GM12878 (cell line): ENCODE measurements around the gene TTC33. TPM values are rescaled to one million over a fixed set of nuclear protein-coding genes. Genes with fewer than 3 reads are reported as not detected.

Experiments used
- ATAC-seq: fragments of 200-7000 bp; cut with Tn5 transposase; 3 replicates; pipeline ENCODE4 v1.9.1; 2020; ENCODE audit warnings: mild to moderate bottlenecking, moderate library complexity
- BruUV-seq: library from RNA; stranded (reverse); fragments of 400-500 nt; replicated peaks from 2 replicates; lab custom pipeline; 2021; lab: Mats Ljungman, UMichigan
- CTCF ChIA-PET: fragments of 300-600 bp; sonication (Branson Sonifier 250); formaldehyde crosslinking; extraction: SDS; loops from one replicate; lab custom pipeline; 2021; ENCODE audit warnings: inconsistent platforms; lab: Yijun Ruan, JAX
- POLR2A ChIA-PET: fragments of 350-600 bp; formaldehyde crosslinking; extraction: SDS; loops from one replicate; lab custom pipeline; 2021; ENCODE audit warnings: inconsistent platforms; lab: Charles Lee
- RAD21 ChIA-PET: fragments of 300-600 bp; sonication (Branson Sonifier 250); formaldehyde crosslinking; loops from one replicate; lab custom pipeline; 2023; ENCODE audit warnings: antibody characterized with exemption; ENCODE audit not compliant: unreplicated experiment; lab: Charles Lee
- SMC1A ChIA-PET: fragments of 300-600 bp; sonication (Branson Sonifier 250); formaldehyde crosslinking; loops from one replicate; lab custom pipeline; 2023; ENCODE audit not compliant: unreplicated experiment, uncharacterized antibody; lab: Charles Lee
- DNase-seq: peaks from one replicate; pipeline ENCODE4 v3.0.0-alpha.2; 2011; ENCODE audit warnings: low read depth, low spot score
- FAIRE-seq: peaks from 3 replicates; lab custom pipeline; 2011; peaks lifted over from hg19 to GRCh38; lab: Jason Lieb, UNC
- H2AFZ ChIP-seq: 2 replicates; pipeline ENCODE4 v1.6.0; 2011; ENCODE audit warnings: low read depth, low read length, control low read depth; ENCODE audit not compliant: control insufficient read depth
- H3K27ac ChIP-seq: 2 replicates; pipeline ENCODE4 v1.5.1; 2011; ENCODE audit warnings: control low read depth; ENCODE audit not compliant: control insufficient read depth, insufficient read depth
- H3K27me3 ChIP-seq, 2 experiments: replicated peaks in 1 of 2; 2 replicates each; pipeline versions ENCODE4 v1.6.0 to v1.6.1; 2011; ENCODE audit warnings: low read length in 1 of 2; ENCODE audit not compliant: control insufficient read depth in 2 of 2, insufficient read depth in 2 of 2
- H3K36me3 ChIP-seq, 2 experiments: 2 replicates each; pipeline ENCODE4 v1.5.1; 2011; ENCODE audit warnings: low read length in 1 of 2; ENCODE audit not compliant: control insufficient read depth in 2 of 2, insufficient read depth in 2 of 2
- H3K4me1 ChIP-seq: 2 replicates; pipeline ENCODE4 v1.6.1; 2011; ENCODE audit warnings: mild to moderate bottlenecking, low read length, moderate library complexity, mixed read lengths; ENCODE audit not compliant: control insufficient read depth, insufficient read depth
- H3K4me2 ChIP-seq: 2 replicates; pipeline ENCODE4 v1.6.0; 2011; ENCODE audit warnings: control low read depth; ENCODE audit not compliant: control insufficient read depth, insufficient read depth
- H3K4me3 ChIP-seq: fragments of 200-600 bp; sonication (generic); 2 replicates; pipeline ENCODE4 v1.5.1; 2016
- H3K79me2 ChIP-seq: 2 replicates; pipeline ENCODE4 v1.6.0; 2011; ENCODE audit warnings: low read length; ENCODE audit not compliant: control insufficient read depth, insufficient read depth
- H3K9ac ChIP-seq: 2 replicates; pipeline ENCODE4 v1.8.0; 2011; ENCODE audit warnings: low read length, control low read depth, mixed read lengths; ENCODE audit not compliant: control insufficient read depth, insufficient read depth
- H3K9me3 ChIP-seq: replicated peaks from 3 replicates; pipeline ENCODE4 v1.5.1; 2011; ENCODE audit warnings: mild to moderate bottlenecking, low read length; ENCODE audit not compliant: control insufficient read depth, insufficient read depth
- H4K20me1 ChIP-seq: 2 replicates; pipeline ENCODE4 v1.6.0; 2011; ENCODE audit not compliant: control insufficient read depth, insufficient read depth
- BHLHE40 ChIP-seq, 2 experiments: fragments of 450-650 bp in 1 of 2; IDR thresholded peaks; 2 replicates each; pipeline ENCODE4 v1.6.1; 2011 to 2017; ENCODE audit warnings: low read depth in 2 of 2, borderline replicate concordance in 1 of 2, improper control_type of control experiment in 1 of 2, low read length in 1 of 2, mild to moderate bottlenecking in 1 of 2
- CREM ChIP-seq: IDR thresholded peaks from 2 replicates; pipeline ENCODE4 v1.6.1; 2014; ENCODE audit warnings: antibody characterized with exemption, low read depth
- HDAC2 ChIP-seq: fragments of 200-600 bp; sonication (generic); IDR thresholded peaks from 2 replicates; pipeline ENCODE4 v1.6.1; 2017
- NKRF ChIP-seq: fragments of 450-650 bp; conservative IDR thresholded peaks from 2 replicates; pipeline ENCODE4 v1.6.1; 2017; ENCODE audit warnings: mild to moderate bottlenecking, moderate library complexity
- NR2C1 ChIP-seq: fragments of 450-650 bp; IDR thresholded peaks from 2 replicates; pipeline ENCODE4 v1.6.1; 2017; ENCODE audit warnings: antibody characterized with exemption, mild to moderate bottlenecking, moderate library complexity
- PBX3 ChIP-seq: IDR thresholded peaks from 2 replicates; pipeline ENCODE4 v1.6.1; 2011; ENCODE audit warnings: mild to moderate bottlenecking, low read depth, low read length, moderate library complexity; ENCODE audit not compliant: insufficient replicate concordance
- PKNOX1 ChIP-seq: fragments of 450-650 bp; IDR thresholded peaks from 2 replicates; pipeline ENCODE4 v1.6.1; 2016; ENCODE audit warnings: mild to moderate bottlenecking
- POLR2A ChIP-seq: IDR thresholded peaks from 2 replicates; pipeline ENCODE4 v1.6.1; 2011; ENCODE audit warnings: low read depth, mild to moderate bottlenecking, low read length
- POLR2AphosphoS2 ChIP-seq: IDR thresholded peaks from 2 replicates; pipeline ENCODE4 v1.6.1; 2011; ENCODE audit warnings: low read depth, mild to moderate bottlenecking, low read length, improper control_type of control experiment, moderate library complexity
- POU2F2 ChIP-seq: IDR thresholded peaks from 3 replicates; pipeline ENCODE4 v1.6.1; 2011; ENCODE audit warnings: low read depth, mild to moderate bottlenecking, low read length, borderline replicate concordance
- SP1 ChIP-seq: IDR thresholded peaks from one replicate; pipeline ENCODE4 v1.6.1; 2011; ENCODE audit warnings: low read depth, low read length
- STAT1 ChIP-seq: fragments of 450-650 bp; conservative IDR thresholded peaks from 2 replicates; pipeline ENCODE4 v1.6.1; 2014; ENCODE audit warnings: antibody characterized with exemption, mild to moderate bottlenecking
- ZBED1 ChIP-seq: IDR thresholded peaks from 2 replicates; pipeline ENCODE4 v1.6.1; 2016; ENCODE audit warnings: borderline replicate concordance
- WGBS: methylation state at CpG from one replicate; pipeline ENCODE4 v1.1.6; 2016; ENCODE audit warnings: low lambda C conversion rate; ENCODE audit not compliant: insufficient replicate concordance, insufficient coverage; ENCODE audit errors: missing lambda C conversion rate; 5-methylcytosine and 5-hydroxymethylcytosine counted together
- in situ Hi-C: fragments of 300-500 bp; cut with MboI; formaldehyde crosslinking; loops from 9 replicates; pipeline ENCODE4 v1.14.3; 2018; ENCODE audit warnings: mixed read lengths
- intact Hi-C: fragments of 100-400 bp; cut with micrococcal nuclease; formaldehyde crosslinking; loops from one replicate; pipeline ENCODE4 v1.14.2; 2022; ENCODE audit not compliant: unreplicated experiment
- polyA plus RNA-seq, 11 experiments: library from polyadenylated mRNA; depleted of rRNA in 4 of 11; unstranded in 6 of 11; stranded (reverse) in 5 of 11; fragments of >200 nt; fragmentation: Nextera tagmentation in 4 of 11; fragmentation: Illumina TruSeq in 1 of 11; extraction: Ambion mirVana in 4 of 11; extraction: Trizol in 1 of 11; gene quantifications; 1 replicate in 1 of 11; 2 replicates in 10 of 11; pipeline versions ENCODE4 v1.2.1 to v1.2.3, GENCODE V29; 2011 to 2016; ENCODE audit warnings: inconsistent platforms in 2 of 11, missing spikeins in 2 of 11, low read depth in 1 of 11
- total RNA-seq, 4 experiments: library from RNA; depleted of rRNA in 3 of 4; stranded (reverse); fragments of >200 nt in 3 of 4; fragmentation: Illumina TruSeq in 1 of 4; extraction: Trizol in 1 of 4; gene quantifications; 2 replicates each; pipeline versions ENCODE4 v1.2.1 to v1.2.3, GENCODE V29; 2013 to 2021

TTC33 gene
- total and polyA plus RNA-seq, 10 of the 15 experiments (the other 5 are each of a cell fraction or from before 2014, with no cell fraction given) = 7.9 to 22.3 (median 14.6) TPM

GRCh38 chr5:40478766-40479165 lies 277.0 kb downstream of the TTC33 start:
- Histone ChIP-seq H3K4me1 (peaks cover 3% of the 10 kb centered on the region; the same call in 1 of the 2 replicates), H3K36me3 (no peaks in the 10 kb centered on the region), H2AFZ (no peak overlapping the region), H3K9ac (no peak overlapping the region), H3K4me2 (no peak overlapping the region), H3K4me3 (no peak overlapping the region), H3K27ac (no peak overlapping the region), H3K27me3 (no peaks in the 10 kb centered on the region), H3K9me3 (no peaks in the 10 kb centered on the region; the same call in 2 of the 3 replicates), H4K20me1 (no peaks in the 10 kb centered on the region), H3K79me2 (no peaks in the 10 kb centered on the region)
- in situ Hi-C loops (no loop called here), intact Hi-C loops (no loop called here)
- ChIA-PET SMC1A (interaction anchor here (0.7 to 4.7 kb wide), 3 partner anchors 11 to 15 kb away, joined by 3 to 23 read pairs (median 3); no protein-coding TSS in a partner anchor), POLR2A (no interaction called here), CTCF (interaction anchor here (1.6 kb wide), 1 partner anchor 10 kb away, joined by 3 read pairs; no protein-coding TSS in a partner anchor), RAD21 (no interaction called here)
- 53% methylated on average over 2 of the region's 2 CpGs for WGBS
- FAIRE-seq = no peak
- TF ChIP-seq ZBED1 = no peak
- no peak for TF ChIP-seq NKRF
- no peak for TF ChIP-seq SP1
- no peak for TF ChIP-seq HDAC2
- TF ChIP-seq POLR2A = no peak
- TF ChIP-seq POU2F2 = no peak
- no peak for TF ChIP-seq POLR2AphosphoS2
- TF ChIP-seq NR2C1 = no peak
- TF ChIP-seq STAT1 = no peak
- TF ChIP-seq PKNOX1 = no peak
- no peak for TF ChIP-seq BHLHE40 (IDR thresholded peaks at IDR 0.05; ENCODE audit: borderline replicate concordance in 1 of 2, low read depth in 2 of 2, low read length in 1 of 2)
- no peak for TF ChIP-seq CREM
- TF ChIP-seq PBX3 = no peak
- BruUV-seq = no TSS peak
- ATAC-seq = no peak
- DNase-seq = no peak
